ENCODE data around the gene GPS2. TPM values are rescaled to one million over a fixed set of nuclear protein-coding genes. Genes with fewer than 3 reads are reported as not detected.

The GPS2 gene
- total and polyA plus RNA-seq, 2 experiments from 2014 or later, result 83.4 to 122 TPM

GRCh38 chr17:7284911-7285310, 30.2 kb downstream of the GPS2 start:
- no peak for TF ChIP-seq JUNB (IDR thresholded peaks at IDR 0.05; ENCODE audit: unreplicated experiment)
- no peak for TF ChIP-seq ZNF462 (CRISPR knock-in tag; IDR thresholded peaks at IDR 0.05)
- no peak for TF ChIP-seq STAT1 (IDR thresholded peaks at IDR 0.05; ENCODE audit: unreplicated experiment)
- TF ChIP-seq POLR2AphosphoS5 (IDR thresholded peaks at IDR 0.05; ENCODE audit: low read depth), result no peak
- no peak for TF ChIP-seq REST (IDR thresholded peaks at IDR 0.05; ENCODE audit: unreplicated experiment)
- TF ChIP-seq ZNF114 (CRISPR knock-in tag; IDR thresholded peaks at IDR 0.05), result no peak
- TF ChIP-seq NANOG (IDR thresholded peaks at IDR 0.05; ENCODE audit: borderline replicate concordance), result no peak
- TF ChIP-seq EZH2 (IDR thresholded peaks at IDR 0.05; ENCODE audit: low read depth, unreplicated experiment), result no peak
- TF ChIP-seq ZNF331 (CRISPR knock-in tag; IDR thresholded peaks at IDR 0.05; ENCODE audit: low read depth), result no peak
- no peak for TF ChIP-seq CREB1 (CRISPR knock-in tag; IDR thresholded peaks at IDR 0.05; ENCODE audit: low read depth)
- TF ChIP-seq CTCF (conservative IDR thresholded peaks at IDR 0.05; ENCODE audit: low read depth in 2 of 2), result no peak
- no peak for TF ChIP-seq EZH2phosphoT487 (IDR thresholded peaks at IDR 0.05; ENCODE audit: unreplicated experiment)
- no peak for TF ChIP-seq ETS1 (IDR thresholded peaks at IDR 0.05)
- peaks cover 10% of the 10 kb centered on the region for H3K27me3 ChIP-seq (ENCODE audit: insufficient read depth)

More at GRCh38 chr17:7284911-7285310, 30.2 kb downstream of the GPS2 start:
- no peaks in the 10 kb centered on the region; the same call in 1 of the 3 replicates for H3K9me3 Mint-ChIP-seq
- no peak overlapping the region for H3K4me3 Mint-ChIP-seq
- Histone ChIP-seq H3K4me1 (ENCODE audit: insufficient read depth) (peaks cover 7% of the 10 kb centered on the region; the same call in 1 of the 2 replicates), H3F3A (replicated peaks; ENCODE audit: low read depth) (peaks cover 4% of the 10 kb centered on the region; the same call in 1 of the 2 replicates), H3K27ac (ENCODE audit: low read depth) (no peak overlapping the region), H4K20me1 (replicated peaks; ENCODE audit: insufficient read depth) (peaks cover 3% of the 10 kb centered on the region; the same call in 1 of the 2 replicates), H3K4me3 (no peak overlapping the region), H3K4me2 (no peak overlapping the region), H3K36me3 (ENCODE audit: insufficient read depth) (peaks cover 5% of the 10 kb centered on the region; the same call in 1 of the 2 replicates), H3K79me2 (replicated peaks; ENCODE audit: insufficient read depth) (no peaks in the 10 kb centered on the region), H2AFZ (no peak overlapping the region), H3K9me2 (ENCODE audit: insufficient read depth) (no peaks in the 10 kb centered on the region)
- H3K4me1 Mint-ChIP-seq, result peaks cover 30% of the 10 kb centered on the region
- ATAC-seq (no peak), DNase-seq (ENCODE audit: low spot score) (no peak)
- H3K27ac Mint-ChIP-seq, result no peak overlapping the region
- peaks cover 18% of the 10 kb centered on the region for H3K36me3 Mint-ChIP-seq (ENCODE audit: low read depth)
- peaks cover 18% of the 10 kb centered on the region for H3K27me3 Mint-ChIP-seq (ENCODE audit: insufficient read depth, low read depth, poor library complexity)
